Subcutaneous adipose tissue (tissue), 4 donors: ENCODE data around the gene GPX4. TPM values are rescaled to one million over a fixed set of nuclear protein-coding genes. Genes with fewer than 3 reads are reported as not detected.

Source experiments
- total RNA-seq, 4 donors: library from RNA; depleted of rRNA; stranded (reverse); fragments of >200 nt; gene quantifications; one replicate each; pipeline ENCODE4 v1.1.0, GENCODE V29; 2016
- TF ChIP-seq, protein P1 (sequence below): fragments of 450-650 bp; IDR thresholded peaks from one replicate; pipeline ENCODE4 v1.5.1; 2016; ENCODE audit warnings: low read depth, mild to moderate bottlenecking, control low read depth, antibody characterized with exemption, moderate library complexity

The GPX4 gene
- total RNA-seq, 4 donors from 2014 or later: 1,089 to 2,299 (median 1,463) TPM

DNA sequence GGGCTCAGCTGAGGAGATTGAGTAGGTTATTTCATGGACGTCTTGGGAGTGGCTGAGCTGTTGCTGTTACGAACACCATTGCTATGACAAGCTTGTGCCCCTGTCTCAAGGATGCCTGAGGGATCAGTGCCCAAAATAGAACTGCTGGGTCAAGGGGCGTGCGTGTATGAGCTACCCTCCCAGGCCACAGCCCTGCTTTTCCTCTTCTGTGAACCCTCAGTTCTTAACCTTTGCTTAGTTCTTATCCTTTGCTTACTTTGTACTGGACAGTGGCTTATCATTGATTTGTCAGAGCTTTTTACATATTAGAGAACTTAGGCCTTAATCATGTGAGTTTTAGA, 27.8 kb upstream of the GPX4 start:
- TF ChIP-seq, protein P1, sequence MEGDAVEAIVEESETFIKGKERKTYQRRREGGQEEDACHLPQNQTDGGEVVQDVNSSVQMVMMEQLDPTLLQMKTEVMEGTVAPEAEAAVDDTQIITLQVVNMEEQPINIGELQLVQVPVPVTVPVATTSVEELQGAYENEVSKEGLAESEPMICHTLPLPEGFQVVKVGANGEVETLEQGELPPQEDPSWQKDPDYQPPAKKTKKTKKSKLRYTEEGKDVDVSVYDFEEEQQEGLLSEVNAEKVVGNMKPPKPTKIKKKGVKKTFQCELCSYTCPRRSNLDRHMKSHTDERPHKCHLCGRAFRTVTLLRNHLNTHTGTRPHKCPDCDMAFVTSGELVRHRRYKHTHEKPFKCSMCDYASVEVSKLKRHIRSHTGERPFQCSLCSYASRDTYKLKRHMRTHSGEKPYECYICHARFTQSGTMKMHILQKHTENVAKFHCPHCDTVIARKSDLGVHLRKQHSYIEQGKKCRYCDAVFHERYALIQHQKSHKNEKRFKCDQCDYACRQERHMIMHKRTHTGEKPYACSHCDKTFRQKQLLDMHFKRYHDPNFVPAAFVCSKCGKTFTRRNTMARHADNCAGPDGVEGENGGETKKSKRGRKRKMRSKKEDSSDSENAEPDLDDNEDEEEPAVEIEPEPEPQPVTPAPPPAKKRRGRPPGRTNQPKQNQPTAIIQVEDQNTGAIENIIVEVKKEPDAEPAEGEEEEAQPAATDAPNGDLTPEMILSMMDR: no peak

DNA sequence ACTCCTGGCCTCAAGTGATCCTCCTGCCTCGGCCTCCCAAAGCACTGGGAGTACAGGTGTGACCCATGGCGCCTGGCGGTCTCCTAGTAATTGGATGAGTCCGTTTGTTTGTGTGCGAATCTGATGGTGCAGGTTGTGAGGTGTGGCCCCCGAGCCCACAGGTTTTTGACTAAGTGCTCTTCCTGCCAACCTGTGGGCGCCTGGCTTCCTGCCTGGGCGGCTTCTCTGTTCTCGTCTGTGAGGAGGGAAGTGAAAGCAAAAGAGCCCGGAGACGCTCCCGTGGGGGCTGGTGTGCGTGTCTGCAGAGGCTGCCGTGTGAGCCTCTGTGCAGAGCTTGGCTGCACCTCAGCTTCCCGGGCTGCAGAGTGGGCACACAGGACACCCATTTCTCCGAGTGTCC, 26.8 kb upstream of the GPX4 start:
- TF ChIP-seq, protein P1: no peak

DNA sequence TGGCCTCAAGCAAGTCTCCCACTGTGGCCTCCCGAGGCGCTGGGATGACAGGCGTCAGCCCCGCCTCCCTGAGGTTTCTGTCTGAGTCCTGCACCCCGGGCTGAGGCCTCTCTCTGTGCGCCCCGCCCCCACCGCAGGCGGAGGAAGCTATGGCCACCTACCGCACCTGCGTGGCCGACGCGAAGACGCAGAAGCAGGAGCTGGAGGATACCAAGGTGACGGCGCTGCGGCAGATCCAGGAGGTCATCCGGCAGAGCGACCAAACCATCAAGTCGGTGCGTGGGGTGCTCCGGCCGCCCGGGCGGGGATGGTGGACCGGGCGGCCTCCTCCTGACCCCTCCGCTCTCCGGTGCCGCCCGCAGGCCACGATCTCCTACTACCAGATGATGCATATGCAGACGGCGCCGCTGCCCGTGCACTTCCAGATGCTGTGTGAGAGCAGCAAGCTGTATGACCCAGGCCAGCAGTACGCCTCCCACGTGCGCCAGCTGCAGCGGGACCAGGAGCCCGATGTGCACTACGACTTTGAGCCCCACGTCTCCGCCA, 24.2 kb upstream of the GPX4 start:
- TF ChIP-seq, protein P1: no peak

DNA sequence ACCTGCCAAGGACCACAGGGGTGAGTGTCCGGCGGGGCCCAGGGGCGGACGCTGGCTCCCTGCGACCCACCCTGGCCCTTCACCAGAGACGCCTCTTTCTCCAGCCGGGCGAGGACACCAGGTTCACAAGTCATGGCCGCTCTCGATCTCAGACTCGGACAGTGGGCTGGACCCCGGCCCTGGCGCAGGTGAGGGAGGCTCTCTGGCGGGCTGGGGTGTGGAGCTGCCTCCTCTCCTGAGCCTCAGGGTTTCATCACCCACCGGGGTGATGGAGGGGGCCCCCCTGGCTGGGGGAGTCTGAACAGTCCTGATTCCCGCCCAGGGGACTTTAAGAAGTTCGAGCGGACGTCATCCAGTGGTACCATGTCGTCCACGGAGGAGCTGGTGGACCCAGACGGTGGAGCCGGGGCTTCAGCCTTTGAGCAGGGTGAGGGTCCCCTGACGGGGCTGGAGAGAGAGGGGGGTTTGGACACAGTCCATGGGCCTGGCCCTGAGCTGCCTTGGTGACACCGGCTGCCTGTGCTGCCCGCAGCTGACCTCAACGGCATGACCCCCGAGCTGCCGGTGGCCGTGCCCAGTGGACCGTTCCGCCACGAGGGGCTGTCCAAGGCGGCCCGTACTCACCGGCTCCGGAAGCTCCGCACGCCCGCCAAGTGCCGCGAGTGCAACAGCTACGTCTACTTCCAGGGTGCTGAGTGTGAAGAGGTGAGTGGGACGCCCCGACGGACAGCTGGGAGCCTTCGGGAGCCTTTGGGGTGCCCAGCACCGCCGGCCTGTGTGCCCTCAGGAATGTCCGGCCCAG, 23.2 kb upstream of the GPX4 start:
- TF ChIP-seq, protein P1: no peak

DNA sequence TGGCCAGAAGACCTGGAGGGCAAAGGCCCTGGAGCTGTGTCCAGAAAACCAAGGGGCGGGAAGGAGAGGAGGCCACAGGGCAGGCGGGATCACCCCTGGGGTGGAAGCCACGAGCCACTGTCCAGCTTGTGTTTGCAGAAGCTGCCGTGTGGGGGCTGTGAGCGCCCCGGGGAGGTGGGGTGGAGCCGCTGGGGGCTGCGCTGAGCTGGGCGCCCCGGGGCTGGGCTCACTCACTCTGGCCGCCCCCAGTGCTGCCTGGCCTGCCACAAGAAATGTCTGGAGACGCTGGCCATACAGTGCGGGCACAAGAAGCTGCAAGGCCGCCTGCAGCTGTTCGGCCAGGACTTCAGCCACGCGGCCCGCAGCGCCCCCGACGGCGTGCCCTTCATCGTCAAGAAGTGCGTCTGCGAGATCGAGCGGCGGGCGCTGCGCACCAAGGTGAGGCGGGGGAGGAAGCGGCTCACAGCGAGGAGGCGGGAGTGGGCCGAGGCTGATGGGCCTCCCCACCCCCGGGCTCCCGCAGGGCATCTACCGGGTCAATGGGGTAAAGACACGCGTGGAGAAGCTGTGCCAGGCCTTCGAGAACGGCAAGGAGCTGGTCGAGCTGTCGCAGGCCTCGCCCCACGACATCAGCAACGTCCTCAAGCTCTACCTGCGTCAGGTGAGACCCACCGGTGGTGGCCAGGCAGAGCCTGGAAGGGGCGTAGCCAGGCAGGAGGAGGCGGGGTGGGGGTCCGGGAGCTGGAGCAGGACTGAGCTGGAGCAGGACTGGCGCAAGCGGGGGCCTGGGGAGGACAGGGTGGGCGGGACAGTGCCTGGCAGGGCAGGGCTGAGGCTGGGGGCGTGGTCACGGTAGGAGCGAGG, 22.3 kb upstream of the GPX4 start:
- TF ChIP-seq, protein P1: no peak

DNA sequence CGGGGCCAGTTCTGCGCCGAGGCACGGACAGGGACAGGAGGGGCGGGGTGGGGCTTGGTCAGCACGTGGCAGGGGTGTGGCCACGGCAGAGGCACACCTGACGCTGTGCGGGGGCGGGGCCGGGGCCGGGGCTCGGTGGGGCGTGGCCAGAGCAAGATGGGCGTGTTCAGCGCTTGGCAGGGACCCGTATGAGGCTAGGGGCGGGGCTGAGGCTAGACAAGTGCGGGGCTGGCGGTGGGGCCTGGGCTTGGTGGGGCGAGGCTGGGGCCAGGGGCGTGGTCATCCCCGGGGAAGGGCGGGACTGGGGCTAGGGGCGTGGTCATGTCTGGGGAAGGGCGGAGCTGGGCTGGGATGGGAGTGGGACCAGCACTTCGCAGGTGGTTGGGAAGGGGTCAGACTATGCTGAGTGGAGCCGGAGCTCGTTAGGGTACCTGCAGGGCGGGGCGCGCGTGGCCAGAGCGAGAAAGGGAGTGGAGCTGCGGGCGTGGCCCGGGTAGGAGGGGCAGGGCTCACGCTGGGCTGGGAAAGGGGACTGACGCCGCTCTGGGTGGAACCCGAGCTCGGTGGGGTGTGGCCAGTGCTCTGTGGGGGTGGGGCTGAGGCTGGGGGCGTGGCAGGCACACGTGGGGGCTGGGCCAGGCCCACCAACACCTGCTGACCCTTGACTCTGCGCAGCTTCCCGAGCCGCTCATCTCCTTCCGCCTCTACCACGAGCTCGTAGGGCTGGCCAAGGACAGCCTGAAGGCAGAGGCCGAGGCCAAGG, 21.4 kb upstream of the GPX4 start:
- TF ChIP-seq, protein P1: no peak
